NCI-H1105 treated with DMSO at 0.1 percent for 48 hours (cell line): ENCODE measurements around the gene QRSL1.
A peak's percentile ranks its signal among the peaks of the same experiment; 100 is the strongest.
"Not testable (repeated sequence)": the region's sequence is repeated elsewhere in the genome, so short reads cannot be mapped to it uniquely, and the experiment has no call there.

ENCODE experiments used
- DNase-seq: peaks from one replicate; lab custom pipeline; 2025; lab: John Stamatoyannopoulos, UW

QRSL1 gene

DNA sequence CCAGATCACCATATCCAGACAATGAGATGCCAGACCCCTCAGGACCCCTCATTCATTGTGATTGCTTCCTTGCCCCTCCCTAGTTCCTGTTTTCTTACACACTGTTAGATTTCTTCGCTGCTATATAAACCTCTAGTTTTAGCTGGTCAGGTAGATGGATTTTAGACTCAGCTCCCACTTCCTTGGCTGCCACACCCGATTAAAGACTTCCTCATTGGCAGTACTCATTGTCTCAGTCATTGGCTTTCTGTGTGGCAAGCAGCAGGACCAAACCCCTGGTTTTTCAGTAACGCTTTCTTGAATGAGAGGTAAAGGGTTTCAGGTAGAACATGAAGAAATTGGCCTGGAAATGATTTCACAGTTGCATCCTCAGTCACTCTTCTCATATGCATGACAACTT lies 47.9 kb downstream of the QRSL1 start:
- no peak for DNase-seq

DNA sequence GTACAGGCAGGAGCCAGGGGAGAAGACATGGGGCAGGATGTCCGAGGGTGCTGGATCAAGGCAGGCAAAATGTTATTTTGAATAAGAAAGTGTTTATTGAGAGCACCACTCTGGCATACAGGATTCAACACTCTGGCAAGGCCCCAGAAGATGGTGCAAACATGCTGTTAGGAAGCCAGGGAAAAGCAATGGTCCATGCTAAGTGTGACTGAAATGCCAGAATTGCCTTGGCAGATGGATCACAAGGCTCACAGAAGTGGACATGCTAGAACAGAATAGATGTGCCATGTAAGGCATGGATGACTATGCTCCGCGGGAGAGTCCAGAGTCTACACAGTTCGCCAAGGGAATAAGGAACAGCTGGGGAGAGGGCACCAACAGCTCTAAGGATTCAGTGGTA lies 54.6 kb downstream of the QRSL1 start:
- no peak for DNase-seq

DNA sequence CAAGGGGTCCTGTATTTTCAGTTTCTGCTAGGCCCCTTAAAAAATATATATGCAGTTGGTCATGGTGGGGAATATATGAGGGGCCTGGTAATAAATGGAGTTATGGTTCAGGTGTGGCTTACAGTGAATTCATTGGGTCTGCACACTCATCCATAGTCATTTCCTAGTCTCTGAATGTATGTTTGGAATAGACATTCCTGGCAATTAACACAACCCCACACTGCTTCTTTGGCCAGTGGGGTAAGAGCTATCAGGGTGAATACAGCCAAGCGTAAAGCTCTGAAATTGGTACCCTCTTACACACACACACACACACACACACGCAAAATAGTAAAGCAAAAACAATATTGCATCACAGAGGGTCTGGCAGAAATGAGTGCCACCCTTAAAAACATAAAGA lies 56.5 kb downstream of the QRSL1 start:
- DNase-seq = no peak

DNA sequence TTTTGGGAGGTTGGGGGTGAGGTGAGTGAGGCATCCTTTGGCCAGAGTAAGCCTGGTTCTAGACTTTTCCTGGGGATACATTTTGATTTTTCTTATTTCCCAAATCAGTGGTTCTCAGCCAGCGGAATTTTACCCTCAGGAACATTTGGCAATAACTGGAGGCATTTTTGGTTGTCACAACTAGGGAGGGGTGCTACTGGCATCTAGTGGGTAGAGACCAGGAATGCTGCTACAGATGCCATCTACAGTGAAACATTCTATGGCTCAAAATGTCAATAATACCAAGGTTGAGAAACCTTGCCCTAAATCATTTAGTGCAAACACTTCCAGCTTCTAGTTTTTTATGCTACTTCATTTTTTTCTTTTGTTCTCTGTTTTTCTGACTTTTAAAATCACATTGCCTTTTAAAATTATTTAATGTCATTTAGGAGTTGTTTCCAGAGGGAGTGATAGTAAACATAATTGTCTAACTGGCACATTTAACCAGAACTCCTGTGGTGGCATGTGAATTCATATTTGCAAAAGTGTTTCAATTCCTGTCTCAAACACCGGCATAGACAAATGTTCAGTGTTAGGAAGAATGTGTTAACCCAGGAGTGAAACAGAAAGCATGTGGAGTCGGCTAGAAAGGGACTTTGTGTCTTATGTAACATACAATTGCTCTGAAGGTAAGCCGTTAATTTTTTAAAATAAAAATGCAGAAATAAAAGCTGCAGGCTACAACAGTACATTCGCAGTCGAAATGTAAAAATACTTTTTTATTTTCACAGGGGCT lies 59.0 kb downstream of the QRSL1 start:
- no peak for DNase-seq

DNA sequence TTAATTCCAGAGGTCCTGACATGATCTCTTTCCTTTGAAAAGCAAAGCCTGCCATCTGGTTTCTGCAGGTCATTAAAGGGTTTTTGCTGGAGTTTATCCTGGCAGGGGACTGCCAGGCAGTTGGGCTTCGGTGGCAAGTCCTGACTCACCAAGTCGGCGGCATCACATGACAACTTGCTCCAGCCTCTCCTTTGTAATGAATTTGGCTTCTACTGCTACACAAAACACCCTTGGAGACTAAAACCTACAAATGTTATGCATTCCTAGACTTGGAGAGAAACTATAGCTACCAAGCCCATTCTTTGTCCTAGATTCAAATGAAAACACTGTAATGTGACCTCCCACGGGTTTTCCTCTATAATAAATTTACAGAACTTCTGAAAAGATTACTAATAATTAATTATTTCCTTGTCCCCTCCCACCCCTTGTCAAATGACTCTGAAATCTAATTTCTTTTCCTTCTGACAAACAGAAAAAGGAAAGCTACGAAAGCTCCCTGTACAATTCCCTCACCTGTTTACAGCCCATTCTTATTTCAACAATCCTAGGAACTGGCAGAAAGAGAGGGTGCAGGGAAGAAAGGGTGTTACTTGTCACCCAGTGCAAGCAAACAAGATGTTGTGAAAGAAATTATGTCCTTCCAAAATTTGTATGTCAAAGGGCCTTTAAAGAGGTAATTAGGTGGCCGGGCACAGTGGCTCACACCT lies 62.9 kb downstream of the QRSL1 start:
- DNase-seq = peak; percentile 35

DNA sequence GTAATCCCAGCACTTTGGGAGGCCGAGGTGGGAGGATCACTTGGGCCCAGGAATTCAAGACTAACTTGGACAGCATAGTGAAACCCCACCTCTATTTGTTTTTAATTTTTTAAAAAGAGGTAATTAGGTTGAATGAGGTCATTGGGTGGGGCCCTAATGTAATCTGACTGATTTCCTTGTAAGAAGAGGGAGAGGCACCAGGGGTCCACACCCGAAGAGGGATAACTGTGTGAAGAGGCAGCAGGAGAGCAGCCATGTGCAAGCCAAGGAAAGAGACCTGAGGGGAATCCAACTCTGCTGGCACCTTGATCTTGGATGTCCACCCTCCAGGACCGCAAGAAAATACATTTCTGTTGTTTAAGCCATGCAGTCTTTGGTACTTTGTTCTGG lies 63.4 kb downstream of the QRSL1 start:
- DNase-seq = no peak

DNA sequence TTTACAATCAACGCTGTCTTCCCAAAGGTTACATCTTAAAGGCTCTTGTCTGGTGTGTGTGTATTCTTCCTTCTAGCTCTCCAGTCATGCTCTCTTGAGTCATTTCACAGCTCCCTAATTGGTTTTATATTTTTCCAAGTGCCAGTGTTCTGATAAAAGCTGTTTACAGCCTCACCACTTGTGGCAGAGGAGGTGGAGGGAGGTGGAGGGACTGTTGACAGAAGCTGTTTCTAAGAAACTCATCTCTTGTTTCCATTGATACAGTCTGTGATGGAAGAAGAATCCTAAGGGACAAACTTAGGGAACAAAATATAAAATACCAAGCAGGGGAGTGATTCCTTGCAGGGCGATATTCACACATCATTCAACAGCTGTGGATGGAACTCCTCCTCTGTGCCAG lies 64.0 kb downstream of the QRSL1 start:
- no peak for DNase-seq

DNA sequence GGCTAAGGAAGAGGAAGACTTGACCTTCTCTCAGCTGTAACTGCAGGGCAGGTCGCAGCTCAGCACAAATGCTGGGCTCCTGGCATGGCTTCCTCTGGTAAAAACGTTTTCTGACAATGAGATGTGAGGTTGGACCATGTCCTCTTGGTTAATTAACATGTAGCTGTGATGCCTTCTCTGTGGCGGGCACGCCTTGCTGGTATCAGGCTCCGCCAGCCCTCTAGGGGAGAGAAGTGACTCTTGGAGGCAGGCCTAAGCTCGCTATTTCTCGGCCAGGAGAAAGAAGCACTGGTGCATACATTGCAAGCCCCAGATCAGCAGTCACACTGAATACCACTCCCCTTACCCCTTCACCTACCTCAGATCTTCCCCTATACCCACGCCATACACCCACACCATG lies 65.0 kb downstream of the QRSL1 start:
- no peak for DNase-seq

DNA sequence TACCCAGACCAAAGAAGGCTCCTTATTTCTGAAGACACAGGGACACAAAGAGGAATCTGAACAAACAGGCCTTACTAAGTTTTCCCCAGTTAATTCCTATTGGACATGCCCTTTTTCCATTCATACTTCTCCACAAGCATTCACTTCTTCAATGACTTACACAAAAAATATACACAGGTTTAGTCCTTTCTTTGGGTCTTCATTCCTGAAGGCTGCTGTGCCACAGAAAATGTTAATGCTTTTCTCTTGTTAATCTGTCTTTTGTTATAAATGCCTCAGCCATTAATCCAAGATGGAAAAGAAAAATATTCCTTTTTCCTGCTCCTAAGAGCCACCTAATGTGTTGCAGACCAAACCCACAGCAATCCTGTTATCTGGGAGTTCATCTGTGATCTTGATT lies 71.2 kb downstream of the QRSL1 start:
- no peak for DNase-seq

DNA sequence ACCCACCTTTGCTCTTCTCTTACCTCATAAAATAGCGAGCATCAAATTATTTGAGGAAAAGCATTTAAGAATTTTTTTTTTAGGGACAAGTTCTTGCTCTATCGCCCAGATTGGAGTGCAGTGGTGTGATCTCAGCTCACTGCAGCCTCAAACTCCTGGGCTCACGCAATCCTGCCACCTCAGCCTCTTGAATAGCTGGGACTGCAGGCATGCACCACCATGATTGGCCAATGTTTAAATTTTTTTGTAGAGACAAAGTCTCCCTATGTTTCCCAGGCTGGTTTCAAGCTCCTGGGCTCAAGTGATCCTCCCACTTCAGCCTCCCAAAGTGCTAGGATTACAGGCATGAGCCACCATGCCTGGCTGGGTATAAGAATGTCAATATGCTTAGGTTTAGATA lies 71.8 kb downstream of the QRSL1 start:
- DNase-seq = not testable (repeated sequence)

DNA sequence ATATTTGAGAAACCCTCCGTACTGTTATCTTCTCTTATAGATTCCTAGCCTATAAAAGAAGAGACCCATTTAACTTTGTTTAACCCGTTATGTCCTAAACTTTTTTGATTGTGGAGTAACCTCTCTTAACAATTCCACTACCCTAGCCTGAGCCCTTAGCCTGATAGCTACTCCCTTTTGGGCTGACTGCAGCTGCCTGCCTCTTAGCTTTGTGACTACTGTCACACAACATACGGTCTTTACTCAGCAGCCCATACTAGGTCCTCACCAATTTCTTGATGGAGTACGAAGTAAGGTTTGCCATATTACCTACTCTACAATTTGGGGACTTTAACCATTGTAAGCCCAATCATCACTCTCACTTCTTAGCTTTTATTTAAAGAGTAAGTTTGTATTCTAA lies 72.7 kb downstream of the QRSL1 start:
- DNase-seq = peak; percentile 70

DNA sequence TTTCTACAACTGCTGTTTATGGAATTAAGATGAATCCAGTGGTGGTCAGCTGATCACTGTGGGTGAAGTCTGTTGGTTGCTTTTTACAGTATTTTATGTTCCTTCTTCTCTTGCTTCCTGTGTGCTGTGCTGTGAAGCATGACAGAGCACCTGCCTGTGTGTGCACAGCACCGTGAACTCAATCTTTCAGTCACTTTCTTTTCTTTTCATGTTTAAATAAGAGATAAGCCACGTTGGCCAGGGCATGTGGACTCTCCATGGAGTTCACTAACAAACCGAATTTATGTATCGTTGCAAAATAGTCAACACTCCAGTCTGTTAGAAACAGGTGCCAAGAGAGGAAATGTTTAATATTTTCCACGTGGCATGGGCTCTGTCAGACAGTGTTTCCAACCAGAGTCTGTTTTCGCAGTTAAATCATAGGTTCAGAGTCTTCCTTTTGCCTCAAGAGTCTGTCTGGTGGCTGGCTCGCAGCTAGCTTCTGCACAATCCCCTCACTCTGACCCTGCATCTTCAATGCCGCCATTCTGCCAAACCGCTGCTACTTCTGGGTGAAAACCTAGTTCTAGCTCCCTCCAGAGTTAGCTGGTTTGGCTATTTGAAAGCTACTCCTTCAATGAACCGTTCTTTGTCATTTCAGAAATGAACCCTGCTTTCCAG lies 73.2 kb downstream of the QRSL1 start:
- peak; percentile 93 for DNase-seq

DNA sequence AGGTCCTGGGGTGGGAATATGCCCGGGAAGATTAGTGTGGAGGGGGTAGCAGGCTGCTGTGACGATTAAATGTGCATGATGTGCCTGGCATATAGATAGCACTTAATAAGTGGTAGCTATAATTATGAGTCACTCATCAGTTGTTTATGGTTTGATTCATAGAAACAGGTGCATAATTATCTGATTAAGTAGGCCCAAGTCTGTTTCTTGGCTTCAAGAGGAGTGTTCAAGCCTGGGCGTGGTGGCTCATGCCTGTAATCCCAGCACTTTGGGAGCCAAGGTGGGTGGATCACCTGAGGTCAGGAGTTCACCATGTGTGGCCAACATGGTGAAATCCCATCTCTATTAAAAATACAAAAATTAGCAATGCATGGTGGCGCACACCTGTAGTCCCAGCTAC lies 74.9 kb downstream of the QRSL1 start:
- DNase-seq = no peak

DNA sequence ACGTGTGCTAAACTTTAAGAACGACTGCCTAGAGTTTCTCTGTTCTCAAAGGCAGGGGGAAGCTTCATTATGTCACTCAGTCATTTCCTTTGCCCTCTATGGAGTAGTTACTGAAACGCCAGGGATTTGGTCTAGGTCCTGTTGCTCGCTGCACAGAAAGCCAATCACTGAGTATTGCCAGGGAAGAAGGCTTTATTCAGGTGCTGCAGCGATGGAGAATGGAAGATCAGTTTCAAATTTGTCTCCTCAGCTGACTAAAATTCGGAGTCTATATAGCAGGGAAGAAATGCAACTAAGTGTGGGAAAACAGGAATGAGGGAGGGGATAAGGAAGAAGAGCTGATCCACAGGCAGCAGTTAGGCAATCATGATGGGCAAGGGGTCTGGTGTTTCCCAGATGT lies 75.8 kb downstream of the QRSL1 start:
- DNase-seq = no peak

DNA sequence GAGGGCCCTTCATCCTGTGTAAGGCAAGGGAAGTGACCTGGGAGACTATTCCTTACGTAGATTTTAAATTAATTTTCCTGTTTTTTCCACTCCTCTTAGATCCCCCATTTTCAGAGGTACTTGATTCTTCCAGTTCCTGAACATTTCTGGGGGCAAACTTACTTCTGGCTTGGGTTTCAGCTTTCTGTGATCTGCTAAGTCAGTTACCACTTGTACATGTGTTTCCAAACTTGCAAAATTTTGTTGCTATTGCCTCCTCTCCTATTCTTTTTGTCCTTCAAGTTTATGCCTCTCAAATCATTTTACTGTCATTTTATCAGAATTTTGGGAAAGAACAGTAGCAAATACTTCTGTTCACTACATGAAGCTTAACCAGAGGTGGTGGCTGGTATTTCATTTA lies 81.2 kb downstream of the QRSL1 start:
- no peak for DNase-seq

DNA sequence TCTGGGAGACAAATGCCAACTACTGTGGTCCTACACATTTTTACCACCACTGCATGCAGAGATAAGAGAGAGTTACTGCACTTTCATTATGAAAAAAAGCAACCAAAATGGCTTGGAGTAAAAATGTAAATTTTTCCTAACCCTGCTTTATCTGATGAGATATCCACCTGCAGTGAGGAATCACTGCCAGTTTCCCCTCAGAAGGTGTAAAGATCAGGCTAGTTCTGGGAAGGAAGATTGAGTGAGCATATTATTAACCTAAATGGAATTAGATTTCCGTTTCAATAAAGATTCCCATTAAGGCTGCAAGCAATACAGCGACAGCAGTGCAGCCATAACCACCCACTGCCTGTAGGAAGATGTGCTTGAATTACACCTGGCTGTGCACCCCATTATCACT lies 84.9 kb downstream of the QRSL1 start:
- no peak for DNase-seq

DNA sequence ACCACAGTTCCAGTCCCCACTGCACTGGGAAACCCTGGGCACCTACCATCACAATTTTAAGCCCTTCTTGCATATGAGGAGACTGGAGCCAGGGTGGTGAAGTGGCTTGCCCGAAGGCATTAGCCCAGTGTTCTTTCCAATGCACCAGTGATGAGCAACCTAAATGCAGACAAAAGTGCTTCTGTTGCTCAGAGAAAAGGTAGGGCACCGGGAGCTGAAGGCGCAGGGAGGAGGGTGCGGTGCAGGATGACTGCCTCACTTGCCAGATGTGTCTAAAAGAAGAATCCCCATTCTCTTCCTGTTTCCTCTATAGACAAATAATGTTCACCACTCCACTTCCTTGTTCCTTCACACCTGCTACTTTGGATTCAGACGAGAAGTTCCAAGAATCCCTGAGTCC lies 86.5 kb downstream of the QRSL1 start:
- DNase-seq = no peak

DNA sequence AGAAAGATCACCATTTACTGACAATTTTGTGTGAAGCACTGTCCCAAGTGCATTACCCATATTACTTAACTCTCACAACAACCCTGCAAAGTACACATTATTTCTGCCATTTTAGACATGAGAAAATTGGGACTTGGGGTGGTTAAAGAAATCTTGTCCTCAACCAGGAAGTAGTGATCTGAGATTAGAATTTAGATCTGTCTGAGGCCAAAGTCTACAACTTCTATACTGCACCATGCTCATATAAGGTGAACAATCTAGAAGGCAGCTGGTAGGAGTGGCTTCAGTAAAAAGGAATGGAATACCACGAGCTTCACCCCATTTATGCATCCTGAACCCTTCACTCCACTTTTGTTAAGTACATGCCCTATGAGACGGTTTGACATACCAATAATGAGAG lies 87.6 kb downstream of the QRSL1 start:
- no peak for DNase-seq
